Measurements from ENCODE around the gene GLRB. TPM values are rescaled to one million over a fixed set of nuclear protein-coding genes. Genes with fewer than 3 reads are reported as not detected.

Gene GLRB
- polyA plus RNA-seq, 4 donors, result 12.2 to 17.8 (median 15.8) TPM

Other genes with a start within 250 kb of the GLRB start
- gene PDGFC, start 104.4 kb upstream of the GLRB start, polyA plus RNA-seq (ENCODE audit: insufficient read length in 4 of 4), result 10 to 100 TPM; 66.2 to 78.5 (median 70.4) TPM
- 1 to 10 TPM in 3 of 4 donors, under 1 TPM in 1; 0.88 to 1.6 (median 1.3) TPM for gene GRIA2, start 144.6 kb downstream of the GLRB start, polyA plus RNA-seq (ENCODE audit: insufficient read length in 4 of 4)

Measured in right renal pelvis (tissue), 4 donors.